Common myeloid progenitor, CD34-positive (primary cell): ENCODE data around the gene CD244.
"Not testable (repeated sequence)": the region's sequence is repeated elsewhere in the genome, so short reads cannot be mapped to it uniquely, and the experiment has no call there.

ENCODE experiments used
- CTCF ChIA-PET: fragments of 350-600 bp; sonication (Branson Sonifier 250); formaldehyde crosslinking; loops from one replicate; lab custom pipeline; 2021; ENCODE audit warnings: antibody characterized with exemption; lab: Charles Lee
- POLR2A ChIA-PET: fragments of 350-600 bp; sonication (Branson Sonifier 250); formaldehyde crosslinking; loops from one replicate; lab custom pipeline; 2021; ENCODE audit warnings: antibody characterized with exemption; lab: Charles Lee
- DNase-seq, 3 donors: peaks; one replicate each; pipeline versions ENCODE4 v3.0.0 to v3.0.0-alpha.2; 2013
- H3K27ac ChIP-seq, 2 experiments: 1 replicate in 1 of 2; 2 replicates in 1 of 2; pipeline ENCODE4 v1.7.0; 2013; ENCODE audit warnings: inconsistent platforms in 2 of 2, low read length in 2 of 2, mild to moderate bottlenecking in 2 of 2, low read depth in 1 of 2, moderate library complexity in 1 of 2; ENCODE audit not compliant: severe bottlenecking in 2 of 2, insufficient read depth in 1 of 2, poor library complexity in 1 of 2
- H3K27me3 ChIP-seq, 5 experiments: replicated peaks in 2 of 5; 1 replicate in 3 of 5; 2 replicates in 2 of 5; pipeline versions ENCODE4 v1.6.1 to v1.7.0; 2013; ENCODE audit warnings: low read length in 4 of 5, mild to moderate bottlenecking in 2 of 5, moderate library complexity in 2 of 5, inconsistent platforms in 1 of 5; ENCODE audit not compliant: insufficient read depth in 5 of 5, control insufficient read depth in 4 of 5
- H3K36me3 ChIP-seq, 4 experiments: 1 replicate in 2 of 4; 2 replicates in 2 of 4; pipeline versions ENCODE4 v1.6.1 to v1.7.0; 2013; ENCODE audit warnings: low read length in 3 of 4, control low read depth in 1 of 4, mild to moderate bottlenecking in 1 of 4; ENCODE audit not compliant: control insufficient read depth in 4 of 4, insufficient read depth in 4 of 4
- H3K4me1 ChIP-seq, 4 experiments: 1 replicate in 3 of 4; 2 replicates in 1 of 4; pipeline versions ENCODE4 v1.6.1 to v1.7.1; 2013; ENCODE audit warnings: low read length in 3 of 4, mild to moderate bottlenecking in 3 of 4, control low read depth in 1 of 4, inconsistent platforms in 1 of 4, moderate library complexity in 1 of 4; ENCODE audit not compliant: control insufficient read depth in 4 of 4, insufficient read depth in 4 of 4; ENCODE audit errors: control extremely low read depth in 1 of 4
- H3K4me3 ChIP-seq, 7 experiments: 1 replicate in 4 of 7; 2 replicates in 3 of 7; pipeline versions ENCODE4 v1.5.1 to v1.7.0; 2013; ENCODE audit warnings: mild to moderate bottlenecking in 7 of 7, low read length in 6 of 7, moderate library complexity in 6 of 7, inconsistent platforms in 2 of 7, low read depth in 2 of 7, control low read depth in 1 of 7; ENCODE audit not compliant: insufficient read depth in 4 of 7, control insufficient read depth in 1 of 7; ENCODE audit errors: extremely low read depth in 1 of 7
- H3K9me3 ChIP-seq, 5 experiments: 1 replicate in 4 of 5; 2 replicates in 1 of 5; pipeline versions ENCODE4 v1.6.1 to v1.7.1; 2013; ENCODE audit warnings: low read length in 4 of 5, mild to moderate bottlenecking in 2 of 5, inconsistent platforms in 1 of 5, low read depth in 1 of 5, moderate library complexity in 1 of 5; ENCODE audit not compliant: control insufficient read depth in 4 of 5, insufficient read depth in 2 of 5; ENCODE audit errors: control extremely low read depth in 1 of 5
- WGBS: methylation state at CpG from one replicate; pipeline ENCODE4 v1.1.5; 2013; ENCODE audit not compliant: insufficient coverage; 5-methylcytosine and 5-hydroxymethylcytosine counted together

CD244 gene

DNA sequence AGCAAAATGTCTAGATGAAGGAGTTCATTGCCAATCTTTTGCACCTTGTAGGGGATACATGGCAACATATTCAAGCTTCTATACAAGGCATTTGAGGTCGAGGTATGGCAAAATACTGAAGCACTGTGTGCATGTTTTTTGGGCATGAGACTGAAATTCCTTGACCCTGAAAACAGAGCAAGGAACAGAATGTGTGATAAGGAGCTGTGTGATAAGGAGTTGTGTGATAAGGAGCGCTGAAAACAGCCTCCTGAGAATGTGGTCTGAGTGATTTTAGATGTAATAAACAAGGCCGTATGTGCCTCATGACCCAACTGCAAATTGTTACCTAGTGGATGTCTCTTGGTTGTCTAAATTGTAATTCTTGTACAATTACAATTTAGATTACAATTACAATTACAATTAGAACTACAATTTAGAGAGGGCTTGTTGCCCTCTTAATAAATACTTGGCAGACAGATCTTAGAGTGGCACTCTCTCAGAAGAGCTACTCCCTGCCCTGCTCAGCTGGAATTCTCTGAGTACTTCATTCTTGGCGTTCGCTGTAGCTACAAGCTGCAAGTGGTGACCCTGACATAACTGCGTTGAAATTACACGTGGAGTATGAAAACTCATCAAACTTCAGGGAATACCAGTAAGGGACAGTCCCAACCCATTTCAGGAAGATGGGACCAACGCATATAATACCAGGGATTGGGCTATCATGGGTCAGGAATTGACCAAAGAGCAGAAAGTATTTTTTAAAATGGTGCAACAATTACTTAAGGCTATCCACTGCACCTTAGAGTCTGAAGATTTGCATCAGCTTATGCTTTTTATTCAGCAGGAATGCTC is 42.3 kb upstream of the CD244 start:
- no peaks in the 10 kb centered on the region for H3K4me1 ChIP-seq
- DNase-seq = no peak
- H3K27ac ChIP-seq = no peak overlapping the region
- no peak overlapping the region for H3K4me3 ChIP-seq
- CTCF ChIA-PET = interaction anchor here (1.2 kb wide), 1 partner anchor 17 kb away, joined by 4 read pairs; no protein-coding TSS in a partner anchor
- no peaks in the 10 kb centered on the region for H3K36me3 ChIP-seq
- POLR2A ChIA-PET = interaction anchor here (0.8 kb wide), 2 partner anchors 49 to 166 kb away, joined by 3 to 5 read pairs; partner anchors contain the start of genes ITLN2 and SLAMF7
- H3K27me3 ChIP-seq = no peaks in the 10 kb centered on the region
- 94% methylated on average over 7 of the region's 8 CpGs for WGBS
- H3K9me3 ChIP-seq = peaks cover 0 to 2% (median 0%) of the 10 kb centered on the region in 5 experiments

DNA sequence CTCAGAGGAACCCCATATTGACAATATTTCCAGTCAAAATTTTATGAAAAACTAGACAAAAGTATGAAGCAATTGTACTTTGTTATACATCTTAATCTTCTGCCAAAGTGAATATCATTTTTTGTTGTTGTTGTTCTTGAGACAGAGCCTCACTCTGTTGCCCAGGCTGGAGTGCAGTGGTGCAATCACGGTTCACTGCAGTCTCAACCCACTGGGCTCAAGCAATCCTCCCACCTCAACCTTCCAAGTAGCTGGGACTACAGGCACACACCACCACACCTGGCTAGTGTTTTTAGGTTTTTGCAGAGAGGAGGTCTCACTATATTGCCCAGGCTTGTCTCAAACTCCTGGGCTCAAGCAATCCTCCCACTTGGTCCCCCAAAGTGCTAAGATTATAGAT is 39.6 kb upstream of the CD244 start:
- H3K36me3 ChIP-seq, H3K9me3 ChIP-seq, H3K4me3 ChIP-seq, POLR2A ChIA-PET, H3K27me3 ChIP-seq, H3K4me1 ChIP-seq, H3K27ac ChIP-seq, DNase-seq: not testable (repeated sequence)
- CTCF ChIA-PET = interaction anchor here (1.3 kb wide), 1 partner anchor 9 kb away, joined by 3 read pairs; no protein-coding TSS in a partner anchor
- no CpG with 5 or more reads among the region's 1 CpG for WGBS

DNA sequence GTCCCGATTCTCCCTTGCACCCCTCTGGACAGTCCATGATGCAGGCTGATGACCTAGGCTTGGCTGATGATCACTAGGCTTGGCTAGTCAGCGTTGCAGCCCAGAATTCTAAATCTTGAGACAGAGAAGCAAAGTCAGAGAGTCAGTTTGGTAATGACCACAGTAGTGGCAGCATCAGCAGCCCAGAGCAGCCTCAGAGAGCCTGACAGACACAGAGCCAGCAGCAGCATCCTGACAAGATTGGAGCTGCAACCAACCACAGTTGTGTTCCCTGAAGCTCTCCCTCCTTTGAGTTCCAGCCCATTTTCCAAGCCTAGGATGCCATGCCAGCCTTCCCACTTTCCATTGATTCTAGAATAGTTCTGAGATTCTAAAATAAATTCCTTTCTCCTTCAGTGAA is 39.1 kb upstream of the CD244 start:
- ChIA-PET POLR2A (no interaction called here), CTCF (interaction anchor here (1.3 kb wide), 1 partner anchor 8 kb away, joined by 3 read pairs; no protein-coding TSS in a partner anchor)
- 100% methylated on average over 1 of the region's 2 CpGs for WGBS
- no peak overlapping the region for H3K27ac ChIP-seq
- no peak for DNase-seq
- H3K9me3 ChIP-seq = peaks cover 0 to 2% (median 0%) of the 10 kb centered on the region in 5 experiments
- no peaks in the 10 kb centered on the region for H3K36me3 ChIP-seq
- no peak overlapping the region for H3K4me3 ChIP-seq
- no peaks in the 10 kb centered on the region for H3K27me3 ChIP-seq
- no peaks in the 10 kb centered on the region for H3K4me1 ChIP-seq

DNA sequence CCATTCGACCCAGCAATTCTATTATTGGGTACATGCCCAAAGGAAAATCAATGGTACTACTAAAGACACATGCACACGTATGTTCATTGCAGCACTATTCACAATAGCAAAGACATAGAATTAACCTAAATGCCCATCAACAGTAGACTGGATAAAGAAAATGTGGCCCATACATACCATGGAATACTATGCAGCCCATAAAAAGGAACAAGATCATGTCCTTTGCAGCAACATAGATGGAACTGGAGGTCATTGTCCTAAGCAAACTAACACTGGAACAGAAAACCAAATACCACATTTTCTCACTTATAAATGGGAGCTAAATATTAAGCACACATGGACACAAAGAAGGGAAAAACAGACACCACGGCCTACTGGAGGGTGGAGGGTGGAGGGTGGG is 38.0 kb upstream of the CD244 start:
- H3K4me1 ChIP-seq, DNase-seq, H3K36me3 ChIP-seq, CTCF ChIA-PET, H3K27me3 ChIP-seq, H3K27ac ChIP-seq, H3K4me3 ChIP-seq, H3K9me3 ChIP-seq, POLR2A ChIA-PET: not testable (repeated sequence)
- WGBS = 83% methylated on average over 1 of the region's 3 CpGs

DNA sequence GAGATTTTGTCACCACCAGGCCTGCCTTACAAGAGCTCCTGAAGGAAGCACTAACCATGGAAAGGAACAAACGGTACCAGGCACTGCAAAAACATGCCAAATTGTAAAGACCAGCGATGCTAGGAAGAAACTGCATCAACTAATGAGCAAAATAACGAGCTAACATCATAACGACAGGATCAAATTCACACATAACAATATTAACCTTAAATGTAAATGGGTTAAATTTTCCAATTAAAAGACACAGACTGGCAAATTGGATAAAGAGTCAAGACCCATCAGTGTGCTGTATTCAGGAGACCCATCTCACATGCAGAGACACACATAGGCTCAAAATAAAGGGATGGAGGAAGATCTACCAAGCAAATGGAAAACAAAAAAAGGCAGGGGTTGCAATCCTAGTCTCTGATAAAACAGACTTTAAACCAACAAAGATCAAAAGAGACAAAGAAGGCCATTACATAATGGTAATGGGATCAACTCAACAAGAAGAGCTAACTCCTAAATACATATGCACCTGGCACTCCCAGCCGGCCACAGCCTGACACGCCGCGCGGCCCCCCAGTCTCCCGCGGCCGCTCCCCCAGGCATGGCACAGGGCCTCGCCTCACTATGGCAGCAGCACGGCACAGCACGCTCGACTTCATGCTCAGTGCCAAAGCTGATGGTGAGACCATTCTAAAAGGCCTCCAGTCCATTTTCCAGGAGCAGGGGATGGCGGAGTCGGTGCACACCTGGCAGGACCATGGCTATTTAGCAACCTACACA is 31.9 kb upstream of the CD244 start:
- H3K9me3 ChIP-seq, H3K27ac ChIP-seq, DNase-seq, H3K4me3 ChIP-seq, H3K27me3 ChIP-seq, POLR2A ChIA-PET, CTCF ChIA-PET, H3K36me3 ChIP-seq, H3K4me1 ChIP-seq: not testable (repeated sequence)
- 100% methylated on average over 2 of the region's 18 CpGs for whole genome bisulfite sequencing

DNA sequence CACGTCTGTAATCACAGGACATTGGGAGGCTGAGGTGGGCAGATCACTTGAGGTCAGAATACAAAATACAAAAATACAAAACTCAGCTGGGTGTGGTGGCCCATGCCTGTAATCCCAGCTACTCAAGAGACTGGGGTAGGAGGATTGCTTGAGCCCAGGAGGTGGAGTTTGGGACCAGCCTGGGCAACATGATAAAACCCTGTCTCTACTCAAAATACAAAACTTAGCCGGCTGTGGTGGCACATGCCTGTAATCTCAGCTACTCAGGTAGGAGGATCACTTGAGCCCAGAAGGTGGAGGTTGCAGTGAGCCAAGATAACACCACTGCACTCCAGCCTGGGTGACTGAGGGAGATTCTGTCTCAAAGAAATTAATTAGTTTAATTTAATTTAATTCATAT is 28.8 kb upstream of the CD244 start:
- Histone ChIP-seq H3K4me3 (no peak overlapping the region), H3K36me3 (no peaks in the 10 kb centered on the region), H3K27ac (no peak overlapping the region), H3K9me3 (no peaks in the 10 kb centered on the region), H3K27me3 (no peaks in the 10 kb centered on the region), H3K4me1 (no peaks in the 10 kb centered on the region)
- WGBS = 100% methylated on average over 1 of the region's 2 CpGs
- ChIA-PET POLR2A (interaction anchor here (0.6 kb wide), 1 partner anchor 177 kb away, joined by 3 read pairs; no protein-coding TSS in a partner anchor), CTCF (interaction anchor here (1.5 to 2.0 kb wide), 3 partner anchors 11 to 123 kb away, joined by 3 to 6 read pairs (median 4); partner anchors contain the start of gene ITLN2)
- peak in 2 of 3 donors; percentile 23 to 69 for DNase-seq
